Measurements from ENCODE around the gene PRSS21.

The PRSS21 gene

DNA sequence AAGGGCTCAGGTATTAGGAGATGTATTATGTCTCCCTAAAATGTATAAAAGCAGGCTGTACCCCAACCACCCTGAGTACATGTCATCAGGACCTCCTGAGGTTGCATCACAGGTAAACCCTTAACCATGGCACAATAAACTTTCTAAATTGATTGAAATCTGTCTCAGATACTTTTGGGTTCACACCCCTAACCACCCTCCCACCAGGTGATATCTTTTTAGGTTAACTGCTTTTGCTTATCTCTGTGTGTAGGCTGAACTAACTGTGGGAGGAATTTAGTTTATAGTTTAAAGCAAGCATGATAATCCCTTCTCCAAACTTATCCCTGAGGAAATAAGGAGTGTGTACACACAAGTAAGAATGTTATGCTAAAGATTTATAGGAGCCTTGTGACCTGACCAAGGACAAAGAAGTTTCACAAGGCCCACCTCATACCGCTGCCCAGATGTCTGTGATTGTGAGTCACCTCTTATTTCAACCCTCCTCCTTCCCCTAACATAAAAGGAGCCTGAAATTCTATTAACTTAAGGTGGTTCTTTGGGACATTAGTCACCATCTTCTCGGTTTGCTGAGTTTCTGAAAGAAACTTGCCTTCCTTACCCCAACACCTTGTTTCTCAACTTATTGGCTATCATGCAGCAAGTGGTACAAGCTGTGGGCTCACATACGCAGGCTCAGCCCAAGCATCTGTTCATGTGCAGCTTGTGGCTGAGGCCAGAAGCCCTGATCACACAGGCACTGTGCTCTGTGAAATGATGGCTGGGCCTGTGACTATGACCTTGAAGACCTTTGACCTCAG lies 29.7 kb downstream of the PRSS21 start:
- DNase-seq: peak; percentile 60

- no peak for DNase-seq
Observed at GRCh38 chr16:2848933-2849725, 32.1 kb downstream of the PRSS21 start.

- DNase-seq: no peak
Observed at GRCh38 chr16:2852003-2852730, 35.1 kb downstream of the PRSS21 start.

DNA sequence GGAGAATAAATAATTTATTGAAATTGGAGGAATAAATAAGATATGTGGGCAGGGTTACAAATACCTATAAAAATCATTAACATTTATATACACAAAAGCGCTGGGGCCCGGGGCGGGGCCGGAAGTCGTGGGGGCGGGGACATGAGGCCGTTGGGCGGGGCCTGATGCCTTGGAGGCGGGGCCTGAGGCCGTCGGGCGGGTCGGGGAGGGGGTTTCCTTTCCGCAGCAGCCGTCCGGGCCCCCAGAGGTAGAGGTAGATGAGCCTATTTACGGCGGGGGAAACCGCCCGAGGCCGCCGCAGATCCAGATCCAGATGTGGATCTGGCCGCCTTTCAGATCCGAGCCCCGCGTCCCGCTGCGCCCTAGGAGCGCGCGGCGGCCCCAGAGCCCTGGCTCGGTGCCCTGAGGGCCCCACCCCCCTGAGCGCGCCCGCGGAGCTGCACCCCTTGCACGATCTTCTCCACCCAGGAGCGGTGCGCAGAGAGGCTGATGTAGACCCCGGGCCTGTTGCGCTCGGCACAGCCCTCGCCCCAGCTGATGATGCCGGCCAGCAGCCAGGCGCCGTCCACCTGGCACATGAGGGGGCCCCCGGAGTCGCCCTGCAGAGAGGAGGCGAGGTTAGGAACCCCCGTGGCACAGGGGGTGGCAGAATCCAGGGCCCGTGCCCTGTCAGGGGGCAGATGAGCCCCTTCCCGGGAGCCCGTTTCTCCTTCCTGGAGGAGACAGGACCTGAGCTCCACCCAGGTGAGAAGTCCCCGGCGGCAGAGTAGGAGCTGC lies 35.9 kb downstream of the PRSS21 start:
- DNase-seq: no peak

DNA sequence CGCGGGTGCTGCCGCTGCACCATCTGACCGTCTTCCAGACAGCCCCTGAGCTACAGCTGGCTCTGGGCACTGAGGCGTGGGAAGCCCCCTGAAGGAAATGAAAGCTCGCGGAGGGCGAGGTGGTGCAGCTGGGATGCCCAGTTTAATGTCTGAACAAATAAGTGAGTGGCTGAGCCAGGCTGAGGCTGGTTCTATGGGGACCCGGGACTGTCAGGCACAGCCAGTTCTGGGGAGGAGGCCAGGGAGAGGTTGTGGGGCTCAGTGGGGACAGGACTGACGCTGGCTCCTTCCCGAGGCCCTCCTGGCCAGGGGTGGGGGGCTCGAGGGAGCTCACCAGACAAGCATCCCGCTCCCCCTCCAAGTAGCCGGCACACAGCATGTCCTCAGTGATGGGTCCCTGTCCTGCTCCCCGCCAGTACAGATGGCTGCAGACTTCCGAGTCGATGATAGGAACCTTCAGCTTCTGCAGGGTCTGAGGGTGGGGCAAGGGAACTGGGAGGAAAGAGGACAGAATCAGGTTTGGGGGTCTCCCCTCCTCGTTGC lies 36.6 kb downstream of the PRSS21 start:
- no peak for DNase-seq

DNA sequence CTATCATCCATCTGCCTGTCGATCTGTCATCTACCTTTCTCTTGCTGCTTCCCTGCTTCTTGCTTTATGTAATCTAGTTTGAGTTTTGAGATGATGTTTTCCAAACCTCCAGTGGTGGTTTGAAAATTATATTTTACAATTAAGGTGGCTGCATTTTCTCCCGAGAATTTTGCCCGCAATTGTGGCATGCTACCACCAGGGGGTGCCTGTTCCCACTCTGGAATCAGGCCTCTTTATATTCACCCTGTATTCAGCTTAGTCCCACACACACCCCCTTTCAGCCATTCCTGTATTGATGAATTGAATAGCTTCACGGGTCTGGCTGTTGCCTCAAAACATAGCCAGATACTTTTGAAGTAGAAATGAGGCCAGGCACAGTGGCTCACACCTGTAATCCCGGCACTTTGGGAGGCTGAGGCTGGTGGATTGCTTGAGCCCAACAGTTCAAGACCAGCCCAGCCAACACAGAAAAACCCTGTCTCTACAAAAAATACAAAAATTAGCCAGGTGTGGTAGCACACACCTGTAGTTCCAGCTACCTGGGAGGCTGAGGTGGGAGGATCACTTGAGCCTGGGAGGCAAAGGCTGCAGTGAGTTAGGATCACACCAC lies 37.8 kb downstream of the PRSS21 start:
- no peak for DNase-seq

DNA sequence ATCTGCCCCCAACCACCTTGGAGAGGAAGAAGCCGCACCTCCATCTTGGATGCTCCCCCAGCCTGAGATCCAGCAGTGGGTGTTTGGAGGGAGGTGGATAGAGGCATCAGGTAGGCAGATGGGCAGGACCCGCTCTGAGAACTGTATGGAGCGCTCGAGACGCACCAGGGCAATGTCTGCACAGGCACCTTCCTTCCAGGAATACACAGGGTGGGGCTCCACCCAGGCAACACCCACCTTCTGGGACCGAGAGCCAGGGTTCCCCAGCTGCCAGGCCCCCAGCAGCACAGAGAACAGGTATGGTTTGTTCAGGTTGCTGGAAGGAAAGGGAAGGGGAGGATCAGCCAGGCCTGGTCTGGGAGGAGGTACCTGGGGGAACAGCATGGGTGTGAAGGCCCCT lies 38.5 kb downstream of the PRSS21 start:
- no peak for DNase-seq

GRCh38 chr16:2856061-2856670 lies 39.1 kb downstream of the PRSS21 start:
- no peak for DNase-seq

GRCh38 chr16:2856686-2857450 lies 39.8 kb downstream of the PRSS21 start:
- DNase-seq: no peak

GRCh38 chr16:2857451-2858244 lies 40.6 kb downstream of the PRSS21 start, which contains the start of gene PRSS22:
PRSS22 (minus strand) TSS chr16:2858170; CDS start chr16:2858104, 66 bp downstream.
- no peak for DNase-seq

DNA sequence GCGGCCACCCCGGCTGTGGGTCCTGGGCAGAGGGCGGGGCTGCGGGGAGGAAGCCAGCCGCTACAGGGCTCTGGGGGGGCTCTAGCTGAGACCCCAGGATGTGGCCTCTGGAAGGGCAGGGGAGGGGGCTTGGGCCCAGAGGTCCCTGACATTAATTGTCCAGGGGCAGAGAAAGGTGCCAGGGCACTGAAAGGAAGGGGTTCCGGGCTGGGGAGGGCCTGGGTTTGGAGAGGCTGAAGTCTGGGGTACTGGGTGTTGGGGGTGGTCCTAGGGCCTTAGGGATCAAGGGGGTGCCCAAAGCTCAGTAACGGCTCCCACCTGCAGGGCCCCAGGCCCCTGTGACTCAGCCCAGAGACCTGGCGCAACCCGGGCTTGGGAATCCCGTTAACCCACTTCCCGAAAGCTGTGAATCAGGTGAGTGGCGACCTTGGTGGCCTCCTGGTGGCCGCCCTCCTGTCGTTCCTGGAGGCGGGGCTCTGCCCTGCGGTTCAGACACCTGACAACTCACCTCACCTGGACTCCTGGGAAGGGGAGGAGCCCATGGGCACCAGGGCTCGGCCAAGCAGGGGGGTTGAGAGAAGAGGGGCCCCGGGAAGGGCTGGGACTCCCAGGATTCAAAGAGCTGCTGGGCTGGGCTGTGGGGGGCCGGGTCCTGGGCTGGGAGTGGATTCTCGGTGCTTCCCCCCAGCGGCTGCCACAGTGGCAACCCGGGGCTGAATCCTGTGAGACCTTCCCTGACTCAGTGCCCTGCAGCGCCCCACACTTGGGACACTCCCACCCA lies 41.4 kb downstream of the PRSS21 start:
- no peak for DNase-seq

DNA sequence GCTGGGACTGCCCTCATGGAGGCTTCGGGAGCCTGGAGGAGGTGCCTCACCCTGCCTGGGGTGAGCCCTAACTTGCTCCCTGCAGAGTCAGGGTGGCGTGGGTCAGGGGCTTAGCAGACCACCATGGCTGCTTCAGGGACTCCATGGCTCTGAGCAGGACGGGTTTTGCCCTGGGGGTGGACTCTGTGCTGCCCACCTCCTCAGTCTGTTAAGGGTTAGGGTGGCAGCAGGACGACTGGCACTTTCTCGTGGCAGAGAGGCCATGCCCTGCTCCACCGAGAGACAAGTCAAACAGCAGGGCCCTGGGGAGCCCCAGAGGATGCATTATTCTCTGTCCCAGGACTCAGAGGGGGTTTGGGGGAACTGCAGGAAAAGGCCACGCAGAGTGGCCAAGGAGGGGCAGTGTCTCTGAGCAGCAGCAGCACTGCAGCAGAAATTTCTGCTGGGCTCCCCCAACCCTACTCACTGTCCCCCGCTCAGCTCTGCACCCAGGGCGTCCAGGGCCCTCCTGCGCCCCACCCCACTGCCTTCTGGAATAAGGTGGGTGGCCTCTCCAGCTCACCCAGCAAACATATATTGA lies 42.7 kb downstream of the PRSS21 start:
- DNase-seq: no peak

DNA sequence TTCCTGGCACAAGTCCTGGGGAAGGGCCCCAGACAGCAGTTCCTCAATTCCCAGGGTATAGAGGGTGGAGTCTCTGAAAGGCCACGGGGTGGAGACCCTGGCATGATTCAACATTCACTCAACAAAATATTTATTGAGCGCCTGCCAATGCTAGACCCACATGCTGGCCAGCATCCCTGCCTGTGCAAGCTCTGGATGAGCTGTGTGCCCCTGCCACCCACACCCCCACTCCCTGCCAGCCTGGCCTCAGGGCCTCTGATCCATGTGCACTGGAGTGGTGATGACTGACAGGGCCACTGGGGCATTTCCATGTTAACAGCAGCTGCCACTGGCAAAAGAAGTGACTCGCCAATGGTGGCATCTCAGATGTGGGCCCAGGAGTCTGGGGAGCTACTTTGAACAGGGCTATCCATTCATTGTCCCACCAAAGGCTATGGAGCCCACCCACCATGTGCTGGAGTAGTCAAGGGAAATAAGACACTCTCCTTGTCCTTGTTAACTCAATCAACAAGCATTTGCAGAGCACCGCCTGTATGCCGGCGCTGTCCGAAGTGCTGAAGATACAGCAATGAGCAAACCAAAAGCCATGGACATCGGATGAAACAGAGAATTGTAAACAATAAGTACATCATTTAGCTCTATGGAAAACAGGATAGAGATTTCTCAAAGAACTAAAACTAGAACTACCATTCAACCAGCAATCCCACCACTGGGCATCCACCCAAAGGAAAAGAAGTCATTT lies 44.0 kb downstream of the PRSS21 start:
- DNase-seq: no peak

- no peak for DNase-seq
Observed at GRCh38 chr16:2865651-2866050, 48.6 kb downstream of the PRSS21 start.

- no peak for DNase-seq
Observed at GRCh38 chr16:2866431-2866830, 49.4 kb downstream of the PRSS21 start.

DNA sequence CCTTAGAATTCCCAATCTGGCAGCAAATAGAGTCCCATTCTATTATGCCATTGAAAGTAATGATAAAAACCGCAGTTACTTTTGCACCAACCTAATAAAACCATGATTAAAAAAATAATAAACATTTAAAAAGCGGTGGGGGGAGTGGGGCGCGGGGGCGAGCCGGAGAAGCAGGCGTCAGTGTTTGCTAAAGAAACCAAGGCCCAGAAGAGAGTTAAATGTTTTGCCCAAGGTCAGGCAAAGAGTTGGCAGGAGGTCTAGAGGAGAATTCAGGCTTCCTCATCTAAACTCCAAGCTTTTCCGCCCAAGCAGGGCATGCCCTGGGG lies 50.6 kb downstream of the PRSS21 start:
- DNase-seq: peak; percentile 77

DNA sequence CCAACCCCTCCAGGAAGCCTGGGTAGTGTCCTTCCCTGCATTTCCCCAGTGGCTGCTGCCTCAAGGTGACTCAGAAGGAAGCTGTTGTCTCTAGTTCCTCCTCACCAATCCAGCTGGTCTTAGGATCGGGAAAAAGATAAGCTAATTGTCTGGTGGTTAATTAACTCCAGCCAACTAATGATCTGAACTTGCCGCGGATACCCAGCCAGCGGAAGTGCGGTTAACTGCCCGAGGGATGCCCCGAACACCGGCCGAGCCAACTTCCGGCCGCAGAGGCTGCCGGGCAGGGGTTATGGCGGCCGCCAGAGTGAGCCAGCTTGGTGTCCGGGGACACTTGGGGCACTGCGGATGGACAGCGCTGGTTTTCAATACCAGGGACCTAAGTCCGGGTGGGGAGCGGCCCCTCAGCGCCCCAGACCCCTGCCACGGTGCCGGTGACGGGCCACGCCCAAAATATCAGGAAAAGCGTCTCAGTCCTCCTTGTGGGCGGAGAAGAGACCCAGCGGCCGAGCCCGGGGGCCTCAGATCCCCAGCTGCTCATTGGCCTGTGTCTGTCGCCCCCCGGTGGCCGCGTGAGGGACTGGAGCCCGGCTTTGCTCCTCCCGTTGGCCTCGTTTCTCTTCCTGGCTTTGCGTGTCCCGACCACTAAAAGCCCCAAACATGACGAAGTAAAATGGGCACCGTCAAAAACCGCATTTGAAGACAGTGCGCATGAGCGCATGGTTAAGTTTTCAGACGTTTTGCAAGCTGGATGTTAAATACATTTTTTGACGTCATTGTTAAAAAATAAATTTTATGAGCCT lies 51.2 kb downstream of the PRSS21 start:
- peak; percentile 85 for DNase-seq

All from NCI-H226 (cell line).